Upper lobe of left lung (tissue), 6 donors: ENCODE data around the gene LIPG. TPM values are rescaled to one million over a fixed set of nuclear protein-coding genes. Genes with fewer than 3 reads are reported as not detected.

Experiments
- ATAC-seq, 2 donors: fragments of 200-7000 bp; cut with Tn5 transposase; one replicate each; pipeline ENCODE4 v1.9.1; 2022; ENCODE audit warnings: mild to moderate bottlenecking in 2 of 2, moderate library complexity in 2 of 2; ENCODE audit not compliant: low FRiP score in 2 of 2
- DNase-seq, 2 donors: peaks; one replicate each; pipeline ENCODE4 v3.0.0-alpha.2; 2019 to 2020
- H3K27ac ChIP-seq, 4 donors: fragments of 200-600 bp; sonication (generic); one replicate each; pipeline ENCODE4 v1.5.1; 2016 to 2019
- H3K27me3 ChIP-seq, 4 donors: fragments of 200-600 bp; sonication (generic); one replicate each; pipeline ENCODE4 v1.5.1; 2017 to 2019
- H3K36me3 ChIP-seq, 4 donors: fragments of 200-600 bp; sonication (generic); one replicate each; pipeline ENCODE4 v1.5.1; 2016 to 2019
- H3K4me1 ChIP-seq, 4 donors: fragments of 200-600 bp; sonication (generic); one replicate each; pipeline ENCODE4 v1.5.1; 2018 to 2019
- H3K4me3 ChIP-seq, 4 donors: fragments of 200-600 bp; sonication (generic); one replicate each; pipeline ENCODE4 v1.5.1; 2017 to 2019; ENCODE audit warnings: mild to moderate bottlenecking in 2 of 4, moderate library complexity in 1 of 4
- H3K9me3 ChIP-seq, 4 donors: fragments of 200-600 bp; sonication (generic); one replicate each; pipeline ENCODE4 v1.5.1; 2018 to 2019
- EP300 ChIP-seq, 4 donors: sonication (generic); formaldehyde crosslinking; IDR thresholded peaks; one replicate each; pipeline ENCODE4 v1.5.1; 2017; ENCODE audit warnings: antibody characterized with exemption in 4 of 4, control low read depth in 2 of 4
- POLR2A ChIP-seq, 4 donors: fragments of 450-650 bp; IDR thresholded peaks; one replicate each; pipeline ENCODE4 v1.5.1; 2016 to 2017; ENCODE audit warnings: antibody characterized with exemption in 4 of 4, mild to moderate bottlenecking in 2 of 4
- POLR2AphosphoS5 ChIP-seq, 2 donors: sonication (generic); formaldehyde crosslinking; IDR thresholded peaks; one replicate each; pipeline ENCODE4 v1.5.1; 2017; ENCODE audit warnings: antibody characterized with exemption in 2 of 2
- WGBS, 2 donors: methylation state at CpG; one replicate each; pipeline ENCODE4 v1.1.5; 2017 to 2018; 5-methylcytosine and 5-hydroxymethylcytosine counted together
- total RNA-seq, 6 donors: library from RNA; depleted of rRNA in 4 of 6; stranded (reverse); fragments of >200 nt in 4 of 6; gene quantifications; one replicate each; pipeline versions ENCODE4 v1.1.0 to v1.2.1, GENCODE V29; 2016 to 2021
- TF ChIP-seq, protein P1 (sequence below), 6 experiments: fragments of 450-650 bp in 4 of 6; fragments of 200-600 bp in 2 of 6; sonication (generic) in 2 of 6; IDR thresholded peaks; one replicate each; pipeline ENCODE4 v1.5.1; 2016 to 2019; ENCODE audit warnings: antibody characterized with exemption in 6 of 6
- donor health status: DM: no; HTN: no; CAD: no; lungs with moderate emphysema.
- donor health status: DM: no; HTN: yes; CAD: no; lungs with severe emphysema.

Gene LIPG
- total RNA-seq, 6 donors from 2014 or later: 1.9 to 12.2 (median 4.5) TPM

DNA sequence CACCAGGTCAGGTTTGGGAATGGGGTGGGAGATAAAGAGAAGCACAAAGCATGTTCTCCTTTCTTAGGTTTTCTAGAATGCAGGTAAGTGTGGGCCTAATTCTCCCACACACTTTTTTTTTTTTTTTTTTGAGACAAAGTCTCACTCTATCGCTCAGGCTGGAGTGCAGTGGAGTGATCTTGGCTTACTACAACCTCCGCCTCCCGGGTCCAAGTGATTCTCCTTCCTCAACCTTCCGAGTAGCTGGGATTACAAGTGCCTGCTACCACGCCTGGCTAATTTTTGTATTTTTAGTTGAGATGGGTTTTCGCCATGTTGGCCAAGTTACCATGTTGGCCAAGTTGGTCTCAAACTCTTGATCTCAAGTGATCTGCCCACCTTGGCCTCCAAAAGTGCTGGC is 26.3 kb downstream of the LIPG start:
- Histone ChIP-seq H3K4me1 (no peaks in the 10 kb centered on the region), H3K9me3 (no peaks in the 10 kb centered on the region), H3K27ac (no peak overlapping the region), H3K36me3 (no peaks in the 10 kb centered on the region), H3K27me3 (no peaks in the 10 kb centered on the region), H3K4me3 (no peak overlapping the region)
- TF ChIP-seq EP300 (IDR thresholded peaks at IDR 0.05): no peak
- no peak for TF ChIP-seq POLR2AphosphoS5 (IDR thresholded peaks at IDR 0.05)
- TF ChIP-seq POLR2A (IDR thresholded peaks at IDR 0.05): no peak
- TF ChIP-seq, protein P1, sequence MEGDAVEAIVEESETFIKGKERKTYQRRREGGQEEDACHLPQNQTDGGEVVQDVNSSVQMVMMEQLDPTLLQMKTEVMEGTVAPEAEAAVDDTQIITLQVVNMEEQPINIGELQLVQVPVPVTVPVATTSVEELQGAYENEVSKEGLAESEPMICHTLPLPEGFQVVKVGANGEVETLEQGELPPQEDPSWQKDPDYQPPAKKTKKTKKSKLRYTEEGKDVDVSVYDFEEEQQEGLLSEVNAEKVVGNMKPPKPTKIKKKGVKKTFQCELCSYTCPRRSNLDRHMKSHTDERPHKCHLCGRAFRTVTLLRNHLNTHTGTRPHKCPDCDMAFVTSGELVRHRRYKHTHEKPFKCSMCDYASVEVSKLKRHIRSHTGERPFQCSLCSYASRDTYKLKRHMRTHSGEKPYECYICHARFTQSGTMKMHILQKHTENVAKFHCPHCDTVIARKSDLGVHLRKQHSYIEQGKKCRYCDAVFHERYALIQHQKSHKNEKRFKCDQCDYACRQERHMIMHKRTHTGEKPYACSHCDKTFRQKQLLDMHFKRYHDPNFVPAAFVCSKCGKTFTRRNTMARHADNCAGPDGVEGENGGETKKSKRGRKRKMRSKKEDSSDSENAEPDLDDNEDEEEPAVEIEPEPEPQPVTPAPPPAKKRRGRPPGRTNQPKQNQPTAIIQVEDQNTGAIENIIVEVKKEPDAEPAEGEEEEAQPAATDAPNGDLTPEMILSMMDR (IDR thresholded peaks at IDR 0.05): no peak
- ATAC-seq (no peak), DNase-seq (no peak)
- 75 to 98% methylated on average over 6 of the region's 6 CpGs for WGBS, 2 donors

DNA sequence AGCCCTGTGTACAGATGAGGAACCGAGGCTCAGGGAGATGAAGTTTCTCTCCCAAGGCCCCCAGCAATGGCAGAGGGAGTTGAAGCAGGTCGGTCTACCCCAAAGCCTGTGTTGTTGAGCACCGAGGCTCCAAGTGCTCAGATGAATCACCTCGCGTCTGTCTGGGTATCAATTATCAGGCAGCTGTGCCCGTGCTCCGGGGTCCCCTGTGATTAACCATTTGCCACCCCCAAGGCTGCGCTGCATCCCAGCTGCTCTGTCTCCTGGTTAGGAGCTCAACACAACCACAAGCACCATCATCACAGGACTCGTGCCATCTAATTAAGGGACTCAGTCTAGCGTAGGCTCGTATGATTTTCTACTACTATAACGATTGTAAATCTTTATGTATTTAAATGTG is 27.1 kb downstream of the LIPG start:
- Histone ChIP-seq H3K4me3 (no peak overlapping the region), H3K27me3 (no peaks in the 10 kb centered on the region), H3K9me3 (no peaks in the 10 kb centered on the region), H3K4me1 (no peaks in the 10 kb centered on the region), H3K36me3 (no peaks in the 10 kb centered on the region), H3K27ac (no peak overlapping the region)
- TF ChIP-seq POLR2AphosphoS5 (IDR thresholded peaks at IDR 0.05) (no peak), EP300 (IDR thresholded peaks at IDR 0.05) (no peak), POLR2A (IDR thresholded peaks at IDR 0.05) (no peak)
- TF ChIP-seq, protein P1 (IDR thresholded peaks at IDR 0.05): no peak
- ATAC-seq (no peak), DNase-seq (no peak)
- WGBS, 2 donors: 93 to 95% methylated on average over 10 to 12 of the region's 12 CpGs

DNA sequence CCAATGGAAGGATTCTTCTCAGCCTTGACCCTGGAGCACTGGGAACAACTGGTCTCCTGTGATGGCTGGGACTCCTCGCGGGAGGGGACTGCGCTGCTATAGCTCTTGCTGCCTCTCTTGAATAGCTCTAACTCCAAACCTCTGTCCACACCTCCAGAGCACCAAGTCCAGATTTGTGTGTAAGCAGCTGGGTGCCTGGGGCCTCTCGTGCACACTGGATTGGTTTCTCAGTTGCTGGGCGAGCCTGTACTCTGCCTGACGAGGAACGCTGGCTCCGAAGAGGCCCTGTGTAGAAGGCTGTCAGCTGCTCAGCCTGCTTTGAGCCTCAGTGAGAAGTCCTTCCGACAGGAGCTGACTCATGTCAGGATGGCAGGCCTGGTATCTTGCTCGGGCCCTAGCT is 28.8 kb downstream of the LIPG start:
- H3K4me1 ChIP-seq: no peaks in the 10 kb centered on the region
- no peak overlapping the region for H3K27ac ChIP-seq
- no peak overlapping the region for H3K4me3 ChIP-seq
- H3K9me3 ChIP-seq: no peaks in the 10 kb centered on the region
- no peak for DNase-seq
- WGBS, 2 donors: 93 to 97% methylated on average over 7 to 8 of the region's 10 CpGs
- no peak for ATAC-seq
- no peaks in the 10 kb centered on the region for H3K36me3 ChIP-seq
- TF ChIP-seq EP300 (IDR thresholded peaks at IDR 0.05): no peak
- TF ChIP-seq POLR2A (IDR thresholded peaks at IDR 0.05): no peak
- TF ChIP-seq, protein P1 (IDR thresholded peaks at IDR 0.05): no peak
- TF ChIP-seq POLR2AphosphoS5 (IDR thresholded peaks at IDR 0.05): no peak
- H3K27me3 ChIP-seq: no peaks in the 10 kb centered on the region

DNA sequence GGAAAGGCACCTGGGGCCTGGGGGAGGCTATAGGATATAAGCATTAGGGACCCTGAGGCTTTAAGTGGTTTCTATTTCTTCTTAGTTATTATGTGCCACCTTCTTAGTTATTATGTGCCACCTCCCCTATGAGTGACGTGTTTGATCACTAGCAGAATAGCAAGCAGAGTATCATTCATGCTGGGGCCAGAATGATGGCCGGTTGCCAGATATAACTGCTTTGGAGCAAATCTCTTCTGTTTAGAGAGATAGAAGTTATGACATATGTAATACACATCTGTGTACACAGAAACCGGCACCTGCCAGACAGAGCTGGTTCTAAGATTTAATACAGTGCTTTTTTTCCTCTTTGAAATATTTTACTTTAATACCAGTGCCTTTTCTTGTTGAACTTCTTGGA is 29.4 kb downstream of the LIPG start:
- no peak for DNase-seq
- Histone ChIP-seq H3K27me3 (no peaks in the 10 kb centered on the region), H3K9me3 (no peaks in the 10 kb centered on the region), H3K4me3 (no peak overlapping the region), H3K4me1 (no peaks in the 10 kb centered on the region), H3K27ac (no peak overlapping the region), H3K36me3 (no peaks in the 10 kb centered on the region)
- WGBS, 2 donors: 79 to 85% methylated on average over 3 of the region's 3 CpGs
- no peak for ATAC-seq
- TF ChIP-seq EP300 (IDR thresholded peaks at IDR 0.05): no peak
- no peak for TF ChIP-seq POLR2A (IDR thresholded peaks at IDR 0.05)

DNA sequence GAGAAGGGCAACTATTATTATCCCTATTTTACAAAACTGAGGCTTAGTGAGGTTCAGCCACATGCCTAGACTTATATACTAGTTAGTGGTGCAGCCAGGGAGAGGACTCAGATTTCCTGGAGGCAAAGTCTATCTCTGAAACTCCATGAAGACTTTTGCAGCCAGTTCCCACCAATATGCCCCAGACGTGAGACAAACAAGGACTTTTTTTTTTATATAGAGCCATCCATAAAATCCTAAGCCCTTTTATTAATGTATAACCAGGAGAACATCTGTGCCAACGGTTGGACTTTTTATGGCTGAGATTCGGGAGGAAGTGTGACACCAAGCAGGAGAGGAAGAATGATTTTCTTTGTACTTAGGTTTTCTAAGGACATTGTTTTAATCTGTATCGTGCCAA is 29.9 kb downstream of the LIPG start:
- Histone ChIP-seq H3K9me3 (no peaks in the 10 kb centered on the region), H3K27me3 (no peaks in the 10 kb centered on the region), H3K4me3 (no peak overlapping the region), H3K36me3 (no peaks in the 10 kb centered on the region), H3K4me1 (no peaks in the 10 kb centered on the region), H3K27ac (no peak overlapping the region)
- DNase-seq (no peak), ATAC-seq (no peak)
- no peak for TF ChIP-seq POLR2A (IDR thresholded peaks at IDR 0.05)
- TF ChIP-seq, protein P1 (IDR thresholded peaks at IDR 0.05): no peak
- no peak for TF ChIP-seq EP300 (IDR thresholded peaks at IDR 0.05)
- no peak for TF ChIP-seq POLR2AphosphoS5 (IDR thresholded peaks at IDR 0.05)
- WGBS, 2 donors: 39 to 53% methylated on average over 4 of the region's 4 CpGs
